Neural progenitor cell (in vitro differentiated cells): ENCODE results near the gene RCAN3. TPM values are rescaled to one million over a fixed set of nuclear protein-coding genes. Genes with fewer than 3 reads are reported as not detected.

Source experiments
- DNase-seq: peaks from one replicate; pipeline ENCODE4 v3.0.0-alpha.2; 2016; ENCODE audit warnings: low spot score
- H2AFZ ChIP-seq: fragments of 200-600 bp; sonication (generic); replicated peaks from 2 replicates; pipeline ENCODE4 v1.6.1; 2016; ENCODE audit warnings: antibody characterized with exemption
- H3F3A ChIP-seq: fragments of 200-600 bp; sonication (generic); 2 replicates; pipeline ENCODE4 v1.6.1; 2016; ENCODE audit warnings: antibody characterized with exemption, low read depth
- H3K27ac ChIP-seq: fragments of 200-600 bp; sonication (generic); 2 replicates; pipeline ENCODE4 v1.5.1; 2016; ENCODE audit warnings: mild to moderate bottlenecking
- H3K27me3 ChIP-seq: fragments of 200-600 bp; sonication (generic); 2 replicates; pipeline ENCODE4 v1.6.1; 2016; ENCODE audit warnings: mild to moderate bottlenecking, moderate library complexity
- H3K36me3 ChIP-seq: fragments of 200-600 bp; sonication (generic); 2 replicates; pipeline ENCODE4 v1.5.1; 2016
- H3K4me1 ChIP-seq: fragments of 200-600 bp; sonication (generic); 2 replicates; pipeline ENCODE4 v1.6.1; 2016; ENCODE audit warnings: mixed run types
- H3K4me2 ChIP-seq: fragments of 200-600 bp; sonication (generic); 2 replicates; pipeline ENCODE4 v1.6.1; 2016
- H3K4me3 ChIP-seq: fragments of 200-600 bp; sonication (generic); 2 replicates; pipeline ENCODE4 v1.5.1; 2016
- H3K79me2 ChIP-seq: fragments of 200-600 bp; sonication (generic); 2 replicates; pipeline ENCODE4 v1.6.1; 2016; ENCODE audit warnings: low read depth
- H3K9ac ChIP-seq: fragments of 200-600 bp; sonication (generic); 2 replicates; pipeline ENCODE4 v1.6.1; 2016
- H3K9me3 ChIP-seq: fragments of 200-600 bp; sonication (generic); 2 replicates; pipeline ENCODE4 v1.5.1; 2016; ENCODE audit warnings: low read depth
- H4K20me1 ChIP-seq: fragments of 200-600 bp; sonication (generic); 2 replicates; pipeline ENCODE4 v1.6.1; 2016; ENCODE audit warnings: low read depth
- H3K27ac Mint-ChIP-seq: 3 replicates; pipeline ENCODE4 v1.8.0; 2021; ENCODE audit warnings: mixed read lengths
- H3K27me3 Mint-ChIP-seq: 2 replicates; pipeline ENCODE4 v1.8.0; 2022; ENCODE audit warnings: low read depth, mild to moderate bottlenecking, inconsistent platforms, moderate library complexity, mixed read lengths; ENCODE audit not compliant: insufficient read depth
- H3K36me3 Mint-ChIP-seq: 3 replicates; pipeline ENCODE4 v1.8.0; 2021; ENCODE audit warnings: mixed read lengths
- H3K4me1 Mint-ChIP-seq: 3 replicates; pipeline ENCODE4 v1.8.0; 2021; ENCODE audit warnings: mixed read lengths
- H3K4me3 Mint-ChIP-seq: 3 replicates; pipeline ENCODE4 v1.8.0; 2021; ENCODE audit warnings: mild to moderate bottlenecking, moderate library complexity, mixed read lengths
- H3K9me3 Mint-ChIP-seq: 3 replicates; pipeline ENCODE4 v1.8.0; 2020; ENCODE audit warnings: mixed read lengths
- EZH2 ChIP-seq: fragments of 200-600 bp; sonication (generic); IDR thresholded peaks from 2 replicates; pipeline ENCODE4 v1.6.1; 2017; ENCODE audit warnings: antibody characterized with exemption, mild to moderate bottlenecking, moderate library complexity
- EZH2phosphoT487 ChIP-seq: fragments of 200-600 bp; sonication (generic); IDR thresholded peaks from 2 replicates; pipeline ENCODE4 v1.6.1; 2017; ENCODE audit warnings: antibody characterized with exemption
- total RNA-seq: library from RNA; depleted of rRNA; stranded (reverse); fragments of >200 nt; gene quantifications from 2 replicates; pipeline ENCODE4 v1.2.3, GENCODE V29; 2015; ENCODE audit warnings: low replicate concordance
- TF ChIP-seq, protein P1 (sequence below): fragments of 200-600 bp; sonication (generic); IDR thresholded peaks from 2 replicates; pipeline ENCODE4 v1.5.1; 2017; ENCODE audit warnings: antibody characterized with exemption, mild to moderate bottlenecking

RCAN3 gene
- total RNA-seq, 1 donor from 2014 or later, result 9.3 TPM

DNA sequence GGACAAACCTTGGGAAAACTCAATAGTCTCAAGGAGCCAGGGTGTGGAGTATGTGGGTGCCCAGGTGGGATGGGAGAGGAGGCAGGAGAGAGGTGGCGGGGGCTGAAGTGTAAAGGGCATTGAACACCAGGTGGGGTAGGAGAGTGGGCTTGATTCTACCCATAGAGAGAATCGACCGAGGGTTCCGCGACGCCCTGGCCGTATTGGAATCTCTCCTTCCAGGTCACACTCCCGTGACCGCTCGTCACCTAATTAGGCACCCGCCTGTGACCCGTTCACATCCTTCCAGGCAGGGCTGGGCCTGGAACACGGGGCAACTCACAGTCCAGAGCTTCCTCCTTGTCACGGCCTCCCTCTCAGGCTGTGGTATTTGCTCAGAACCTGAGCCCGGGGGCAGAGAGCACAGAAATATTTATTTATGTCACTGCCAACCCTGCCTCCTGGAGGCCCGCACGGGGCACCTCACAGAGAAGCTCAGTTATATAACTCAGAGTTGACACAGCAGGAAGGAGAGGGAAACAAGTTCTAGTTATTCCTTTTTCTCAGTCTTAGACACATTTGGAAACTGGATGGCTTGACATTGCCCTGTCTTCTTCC lies 65.3 kb downstream of the RCAN3 start:
- Histone ChIP-seq H3K4me2 (no peak overlapping the region), H3K36me3 (no peaks in the 10 kb centered on the region), H3K4me1 (no peaks in the 10 kb centered on the region), H3K4me3 (no peak overlapping the region), H2AFZ (no peak overlapping the region), H3K9me3 (no peaks in the 10 kb centered on the region), H3F3A (no peaks in the 10 kb centered on the region), H3K9ac (no peak overlapping the region), H3K79me2 (no peaks in the 10 kb centered on the region), H3K27ac (no peak overlapping the region), H4K20me1 (no peaks in the 10 kb centered on the region), H3K27me3 (no peaks in the 10 kb centered on the region)
- Mint-ChIP-seq H3K4me3 (no peak overlapping the region), H3K27ac (peak overlapping the region; percentile 48), H3K9me3 (no peaks in the 10 kb centered on the region), H3K27me3 (peaks cover 5% of the 10 kb centered on the region), H3K36me3 (no peaks in the 10 kb centered on the region), H3K4me1 (peaks cover 11% of the 10 kb centered on the region)
- DNase-seq, result peak; percentile 26
- TF ChIP-seq, protein P1, sequence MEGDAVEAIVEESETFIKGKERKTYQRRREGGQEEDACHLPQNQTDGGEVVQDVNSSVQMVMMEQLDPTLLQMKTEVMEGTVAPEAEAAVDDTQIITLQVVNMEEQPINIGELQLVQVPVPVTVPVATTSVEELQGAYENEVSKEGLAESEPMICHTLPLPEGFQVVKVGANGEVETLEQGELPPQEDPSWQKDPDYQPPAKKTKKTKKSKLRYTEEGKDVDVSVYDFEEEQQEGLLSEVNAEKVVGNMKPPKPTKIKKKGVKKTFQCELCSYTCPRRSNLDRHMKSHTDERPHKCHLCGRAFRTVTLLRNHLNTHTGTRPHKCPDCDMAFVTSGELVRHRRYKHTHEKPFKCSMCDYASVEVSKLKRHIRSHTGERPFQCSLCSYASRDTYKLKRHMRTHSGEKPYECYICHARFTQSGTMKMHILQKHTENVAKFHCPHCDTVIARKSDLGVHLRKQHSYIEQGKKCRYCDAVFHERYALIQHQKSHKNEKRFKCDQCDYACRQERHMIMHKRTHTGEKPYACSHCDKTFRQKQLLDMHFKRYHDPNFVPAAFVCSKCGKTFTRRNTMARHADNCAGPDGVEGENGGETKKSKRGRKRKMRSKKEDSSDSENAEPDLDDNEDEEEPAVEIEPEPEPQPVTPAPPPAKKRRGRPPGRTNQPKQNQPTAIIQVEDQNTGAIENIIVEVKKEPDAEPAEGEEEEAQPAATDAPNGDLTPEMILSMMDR, result no peak
- TF ChIP-seq EZH2, result no peak
- no peak for TF ChIP-seq EZH2phosphoT487

DNA sequence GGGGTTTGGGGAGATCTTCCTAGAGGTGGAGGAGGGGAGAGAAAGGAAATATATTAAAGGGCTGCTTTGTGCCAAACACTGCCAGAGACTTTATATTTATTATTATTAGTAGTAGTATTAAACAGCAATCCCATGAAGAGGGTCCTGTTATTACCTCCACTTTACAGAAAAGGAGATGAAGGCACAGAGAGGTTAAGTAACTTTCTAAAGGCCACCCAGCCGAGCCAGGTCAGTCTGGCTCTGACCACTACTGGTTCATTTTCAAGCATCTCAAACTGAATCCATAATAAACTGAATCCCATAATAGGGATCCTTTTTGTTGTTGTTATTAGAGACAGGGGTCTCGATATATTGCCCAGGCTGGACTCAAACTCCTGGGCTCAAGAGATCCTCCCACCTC lies 65.8 kb downstream of the RCAN3 start:
- Histone ChIP-seq H4K20me1 (no peaks in the 10 kb centered on the region), H3K79me2 (no peaks in the 10 kb centered on the region), H3K9ac (no peak overlapping the region), H3K9me3 (no peaks in the 10 kb centered on the region), H3K4me1 (no peaks in the 10 kb centered on the region), H3K27me3 (no peaks in the 10 kb centered on the region), H3F3A (no peaks in the 10 kb centered on the region), H3K36me3 (no peaks in the 10 kb centered on the region), H3K4me3 (no peak overlapping the region), H3K4me2 (no peak overlapping the region), H2AFZ (no peak overlapping the region), H3K27ac (no peak overlapping the region)
- DNase-seq, result no peak
- Mint-ChIP-seq H3K4me3 (no peak overlapping the region), H3K27me3 (peaks cover 9% of the 10 kb centered on the region), H3K4me1 (peaks cover 11% of the 10 kb centered on the region), H3K36me3 (no peaks in the 10 kb centered on the region), H3K27ac (peak overlapping the region; percentile 48), H3K9me3 (no peaks in the 10 kb centered on the region)
- TF ChIP-seq, protein P1, result no peak
- TF ChIP-seq EZH2 (no peak), EZH2phosphoT487 (no peak)

DNA sequence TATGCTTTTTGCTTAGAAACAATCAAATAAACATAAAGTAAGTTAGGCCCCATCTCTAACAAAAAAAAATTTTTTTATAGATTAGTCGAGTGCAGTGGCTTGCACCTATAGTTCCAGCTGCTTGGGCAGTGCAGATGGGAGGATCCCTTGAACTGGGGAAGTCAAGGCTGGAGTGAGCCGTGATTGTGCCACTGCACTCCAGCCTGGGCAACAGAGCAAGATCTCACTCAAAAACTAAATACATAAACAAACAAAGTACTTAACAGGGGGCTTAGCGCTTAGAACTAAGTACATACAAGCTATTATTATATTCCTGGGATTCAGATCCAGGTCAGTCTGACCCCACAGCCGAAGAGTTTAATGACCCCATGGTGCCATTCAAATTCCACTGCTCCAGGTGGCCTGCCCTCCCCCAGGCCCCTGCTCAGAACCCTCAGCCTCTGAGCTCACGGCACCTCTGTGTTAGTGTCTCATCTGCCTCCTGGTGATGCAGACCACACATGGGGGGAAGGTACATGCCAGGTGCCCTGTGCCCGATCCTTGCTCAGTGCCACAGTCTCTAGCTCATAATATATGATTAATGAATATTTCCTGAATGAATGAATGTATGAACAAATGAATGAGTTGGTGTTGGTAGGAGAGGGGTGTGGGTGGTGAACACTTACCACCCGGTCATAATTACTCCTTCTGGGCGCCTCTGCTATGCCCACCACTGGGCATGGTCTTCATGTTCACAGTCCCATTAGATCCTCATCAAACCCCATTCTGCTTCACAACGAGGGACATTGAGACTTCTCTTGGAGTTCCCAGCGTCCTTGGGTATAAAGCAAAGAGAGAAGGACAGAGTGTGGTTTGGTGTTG lies 67.9 kb downstream of the RCAN3 start:
- H3K27ac Mint-ChIP-seq, result peak overlapping the region; percentile 57
- no peaks in the 10 kb centered on the region for H3K9me3 Mint-ChIP-seq
- no peak overlapping the region for H2AFZ ChIP-seq
- no peak overlapping the region for H3K4me3 Mint-ChIP-seq
- no peaks in the 10 kb centered on the region for H3K36me3 ChIP-seq
- peaks cover 4% of the 10 kb centered on the region for H3K27me3 Mint-ChIP-seq
- no peak overlapping the region for H3K27ac ChIP-seq
- no peaks in the 10 kb centered on the region for H3K36me3 Mint-ChIP-seq
- H3K4me2 ChIP-seq, result no peak overlapping the region
- no peak overlapping the region for H3K4me3 ChIP-seq
- no peaks in the 10 kb centered on the region for H3K79me2 ChIP-seq
- H4K20me1 ChIP-seq, result no peaks in the 10 kb centered on the region
- no peaks in the 10 kb centered on the region for H3K9me3 ChIP-seq
- no peaks in the 10 kb centered on the region for H3K27me3 ChIP-seq
- no peak overlapping the region for H3K9ac ChIP-seq
- no peaks in the 10 kb centered on the region for H3K4me1 ChIP-seq
- H3K4me1 Mint-ChIP-seq, result peaks cover 10% of the 10 kb centered on the region
- no peaks in the 10 kb centered on the region for H3F3A ChIP-seq
- TF ChIP-seq EZH2phosphoT487 (no peak), EZH2 (no peak)
- TF ChIP-seq, protein P1, result no peak
- DNase-seq, result no peak
